ENCODE measurements around the gene HLA-DQB1.

Gene HLA-DQB1

DNA sequence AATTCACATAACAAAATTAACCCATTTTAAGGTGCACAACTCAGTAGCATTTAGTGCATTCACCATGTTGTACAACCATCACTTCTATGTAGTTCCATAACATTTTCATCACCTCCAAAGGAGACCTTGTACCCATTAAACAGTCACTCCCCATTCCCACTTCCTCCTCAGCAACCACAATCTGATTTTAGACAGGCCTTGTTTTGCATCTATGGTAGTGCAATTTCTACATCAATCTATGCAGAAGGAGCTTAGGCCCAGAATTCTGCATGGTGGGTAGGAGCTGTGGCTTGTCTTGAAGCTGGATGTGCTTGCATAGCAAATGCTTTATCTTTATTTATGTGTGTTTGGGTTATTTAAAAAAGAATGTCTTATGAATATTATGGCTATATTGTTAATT lies 42.8 kb downstream of the HLA-DQB1 start:
- no peak for DNase-seq

DNA sequence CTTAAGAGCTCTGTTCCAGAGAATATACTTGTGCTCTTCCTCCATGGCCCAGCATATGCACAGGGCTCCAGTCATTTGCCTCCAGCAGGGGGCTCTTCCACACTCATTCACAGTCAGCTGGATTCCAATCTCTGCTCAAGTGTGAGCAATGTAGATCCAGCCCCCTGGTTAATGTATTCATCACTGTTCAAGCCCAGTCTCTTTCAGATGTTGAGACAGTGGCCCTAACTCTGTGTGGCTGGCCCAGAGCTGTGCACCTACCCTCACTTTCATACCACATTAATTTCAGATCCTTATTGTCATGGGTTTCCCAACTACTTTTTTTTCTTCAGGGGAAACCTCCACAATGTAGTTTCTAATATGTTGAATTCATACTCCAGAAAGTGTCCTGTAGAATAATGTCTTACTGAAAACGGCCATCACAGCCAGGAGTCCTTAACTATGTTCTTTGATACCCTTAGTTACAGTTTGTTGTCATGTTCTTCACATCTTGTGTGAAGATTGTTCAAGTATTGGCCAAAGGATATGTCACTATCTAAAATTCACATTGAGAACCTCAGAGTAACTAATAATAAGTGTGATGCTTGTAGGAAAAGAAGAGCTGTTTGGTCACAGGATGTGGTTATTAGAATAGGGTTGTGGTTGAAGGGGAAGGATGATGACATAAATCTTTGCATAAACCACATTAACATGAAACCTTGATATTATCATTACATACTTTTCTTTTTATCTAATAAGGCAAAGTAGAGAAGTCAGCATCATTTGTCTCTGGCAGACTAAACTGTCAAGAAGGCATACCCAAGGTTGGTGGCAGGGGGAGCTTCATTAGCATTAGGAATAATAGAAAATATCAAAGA lies 43.7 kb downstream of the HLA-DQB1 start:
- DNase-seq: no peak

DNA sequence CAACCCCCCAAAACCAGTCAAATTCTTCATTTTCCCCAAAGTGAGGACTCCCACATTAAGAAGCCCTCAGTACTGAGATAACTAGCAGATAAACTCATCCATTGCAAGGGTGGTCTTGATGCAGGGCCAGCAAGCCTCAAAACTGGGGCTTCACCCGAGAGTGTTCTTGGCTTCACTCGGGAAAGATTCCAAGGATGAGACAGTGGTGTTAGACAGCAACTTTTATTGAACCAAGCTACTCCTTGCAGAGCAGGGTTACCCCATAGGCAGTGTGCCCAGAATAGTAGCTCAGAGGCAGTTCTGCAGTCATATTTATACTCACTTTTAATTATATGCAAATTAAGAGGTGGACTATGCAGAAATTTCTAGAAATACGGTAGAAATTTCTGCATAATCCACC lies 45.1 kb downstream of the HLA-DQB1 start:
- DNase-seq: no peak

DNA sequence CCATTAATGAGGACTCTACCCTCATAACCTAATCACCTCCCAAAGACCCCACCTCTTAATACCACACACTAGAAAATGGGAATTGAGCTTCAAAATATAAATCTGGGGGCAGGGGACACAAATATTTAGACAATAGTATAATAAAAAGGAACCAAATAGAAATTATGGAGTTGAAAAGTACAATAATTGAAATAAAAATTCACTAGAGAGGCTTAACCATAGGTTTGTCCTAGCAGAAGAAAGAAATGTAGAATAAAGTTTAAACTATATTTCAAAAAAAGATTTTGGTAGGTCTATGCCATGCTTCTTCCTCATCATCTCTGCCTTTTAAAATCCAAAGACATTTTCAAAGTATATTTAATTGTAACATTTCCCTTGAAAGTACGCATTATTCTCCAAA lies 48.7 kb downstream of the HLA-DQB1 start:
- DNase-seq: no peak

DNA sequence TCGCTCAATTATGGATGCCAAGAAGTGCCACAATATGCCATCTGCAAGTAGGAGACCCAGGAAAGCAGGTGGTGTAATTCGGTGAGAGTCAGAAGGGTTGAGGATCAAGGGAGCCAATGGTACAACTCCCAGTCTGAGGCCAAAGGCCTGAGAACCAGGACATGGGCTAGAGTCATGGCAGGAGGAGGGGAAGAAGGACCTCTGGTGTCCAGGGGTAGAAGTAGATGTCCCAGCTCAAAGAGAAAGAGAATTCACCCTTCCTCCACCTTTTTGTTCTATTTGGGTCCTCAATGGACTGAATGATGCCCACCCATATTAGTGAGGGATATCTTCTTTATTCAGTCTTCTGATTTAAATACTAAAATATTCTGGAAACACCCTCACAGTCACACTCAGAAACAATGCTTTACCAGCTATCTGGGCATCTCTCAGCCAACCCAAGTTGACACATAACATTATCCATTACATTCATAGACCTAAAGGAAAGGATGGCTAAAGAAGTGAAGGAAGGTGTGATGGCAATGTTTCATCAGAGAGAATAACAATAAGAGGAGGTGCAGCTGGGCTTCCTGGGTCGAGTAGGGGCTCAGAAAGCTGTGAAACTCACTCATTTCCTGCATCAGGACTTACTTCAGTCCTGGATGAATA lies 50.4 kb downstream of the HLA-DQB1 start:
- DNase-seq: no peak

DNA sequence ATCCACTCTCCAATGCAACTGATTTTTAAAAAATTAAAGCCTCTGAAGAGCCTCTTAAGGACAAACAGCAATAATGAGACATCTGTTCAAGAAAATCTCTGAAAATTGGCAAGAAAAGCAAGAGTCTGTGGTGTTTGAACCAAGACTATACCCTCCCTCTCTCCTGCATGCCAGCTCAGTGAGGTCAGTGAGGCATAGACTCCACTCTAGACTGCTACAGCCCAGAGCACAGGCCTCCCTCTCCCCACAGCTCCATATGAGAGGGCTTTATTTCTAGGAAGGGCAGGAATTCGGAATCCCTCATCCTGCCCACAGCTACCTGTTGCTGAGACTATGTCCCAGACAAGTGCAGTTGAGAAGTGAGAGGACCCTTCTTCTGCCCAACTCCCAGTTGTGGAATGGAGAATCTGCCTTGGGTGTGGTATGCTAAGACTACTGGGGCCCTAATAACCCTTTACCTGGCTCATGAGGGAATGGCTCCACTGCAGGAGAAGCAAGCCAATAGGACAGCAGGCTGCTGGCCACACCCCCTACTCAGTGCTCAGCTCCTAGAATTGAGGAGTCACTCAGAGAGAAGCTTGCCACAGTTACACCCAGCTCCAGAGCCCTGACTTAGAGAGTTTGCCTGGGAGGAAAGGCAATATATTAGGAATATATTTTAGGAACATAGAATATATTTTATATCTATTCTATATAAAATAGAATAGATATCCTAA lies 51.9 kb downstream of the HLA-DQB1 start:
- DNase-seq: no peak

DNA sequence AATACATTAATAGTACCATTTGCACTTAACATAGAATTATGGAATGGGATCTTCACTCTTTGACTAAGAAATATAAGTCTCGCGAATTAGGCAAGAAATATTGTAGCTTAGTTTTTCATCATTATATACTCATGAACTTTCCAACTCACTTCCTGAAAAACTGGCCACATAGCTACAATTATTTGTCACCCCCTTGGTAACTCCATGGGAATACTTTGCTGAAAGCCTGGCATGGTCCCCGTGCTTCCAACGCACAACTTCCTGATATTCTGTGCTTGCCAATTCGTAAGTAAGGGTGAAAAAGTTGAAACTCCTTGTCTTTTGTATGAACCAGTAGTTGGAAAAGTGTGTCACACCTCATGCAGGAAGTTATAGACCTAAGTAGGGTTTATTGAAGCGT lies 53.0 kb downstream of the HLA-DQB1 start:
- no peak for DNase-seq

DNA sequence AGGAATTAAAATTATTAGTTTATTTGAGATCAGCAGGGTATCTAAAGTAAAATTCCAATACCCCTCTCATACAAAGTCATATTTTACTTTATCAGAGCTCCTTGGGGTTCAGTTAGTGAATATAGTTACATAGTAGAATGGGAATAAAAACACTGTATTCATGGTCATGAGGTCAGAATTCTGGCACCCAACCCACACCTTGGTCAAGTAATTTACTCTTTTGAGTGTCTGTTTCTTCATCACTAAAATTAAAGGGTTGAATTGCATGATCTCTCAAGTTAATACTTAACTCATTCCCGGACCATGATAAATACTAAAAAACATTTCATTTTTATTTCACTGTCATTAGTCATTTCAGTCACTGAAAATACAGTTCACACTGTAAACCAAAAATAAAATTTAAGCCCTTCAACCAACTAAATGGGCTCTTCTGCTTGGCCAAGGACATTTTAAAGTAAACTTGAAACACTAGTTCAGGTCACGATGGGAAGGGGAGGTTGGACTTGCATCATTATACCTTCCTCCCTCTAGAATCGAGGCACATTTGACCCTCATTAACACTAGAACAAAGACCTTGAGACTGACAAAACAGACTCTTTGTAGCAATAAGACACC lies 55.7 kb downstream of the HLA-DQB1 start:
- no peak for DNase-seq

DNA sequence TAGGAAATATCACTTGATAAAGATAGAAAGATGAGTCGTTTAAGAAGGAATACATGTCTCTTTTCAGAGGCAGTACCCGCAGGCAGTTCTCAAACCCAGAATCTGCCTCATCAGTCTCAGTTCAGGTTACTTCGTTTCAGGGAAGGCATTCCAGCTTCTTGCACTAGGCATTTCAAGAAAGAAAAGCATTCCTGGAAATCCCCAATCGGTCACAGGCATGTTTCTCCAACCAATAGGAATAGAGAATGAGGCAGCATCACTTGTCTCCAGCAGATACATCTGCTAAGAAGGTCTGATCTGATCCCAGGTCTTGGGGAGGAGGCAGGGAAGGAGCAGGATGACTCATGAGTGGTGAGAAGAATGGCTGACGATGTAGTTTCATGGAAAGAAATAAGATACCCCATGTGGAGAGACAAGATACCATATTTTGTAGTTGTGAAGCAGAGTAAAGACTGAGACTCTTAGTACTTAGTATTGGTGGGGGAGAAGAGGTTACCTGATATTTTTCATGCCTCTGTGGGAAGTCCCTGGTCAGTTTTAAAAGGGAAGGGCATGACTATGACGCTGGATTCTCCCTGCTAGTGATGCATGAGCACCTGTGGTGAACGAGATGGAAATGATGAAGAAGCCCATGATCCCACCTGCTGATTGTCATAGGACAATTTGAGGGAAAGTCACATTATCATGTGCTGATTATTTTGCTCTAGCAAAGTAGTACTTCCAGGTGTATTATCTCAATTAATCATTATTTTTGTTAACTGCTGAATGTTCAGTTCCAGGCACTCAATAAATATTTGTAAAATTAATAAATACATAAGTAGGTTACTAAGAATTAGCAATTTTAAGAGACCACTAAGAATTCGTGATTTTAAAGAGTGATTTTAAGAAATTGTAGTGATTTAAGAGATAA lies 56.5 kb downstream of the HLA-DQB1 start:
- no peak for DNase-seq
